HL-60 (cell line): ENCODE measurements around the gene HOXD1.

Experiments used
- DNase-seq, 2 experiments: peaks; one replicate each; pipeline ENCODE4 v3.0.0-alpha.2; 2010 to 2020; ENCODE audit warnings: low read depth in 1 of 2, low spot score in 1 of 2
- H3K27ac ChIP-seq: fragments of 250-450 bp; sonication (Bioruptor Pico); replicated peaks from 2 replicates; pipeline ENCODE4 v1.5.1; 2020; ENCODE audit warnings: mild to moderate bottlenecking, moderate library complexity
- H3K27me3 ChIP-seq: fragments of 250-450 bp; sonication (Bioruptor Pico); 2 replicates; pipeline ENCODE4 v1.5.1; 2021; ENCODE audit warnings: mild to moderate bottlenecking, moderate library complexity; ENCODE audit not compliant: insufficient read depth, poor library complexity, severe bottlenecking
- H3K4me3 ChIP-seq: replicated peaks from 2 replicates; pipeline ENCODE4 v1.5.1; 2011; ENCODE audit warnings: mild to moderate bottlenecking, control low read depth, low read length; ENCODE audit not compliant: insufficient read depth
- CTCF ChIP-seq: IDR thresholded peaks from one replicate; pipeline ENCODE4 v1.5.1; 2011; ENCODE audit warnings: low read length, control low read depth, inconsistent platforms; ENCODE audit not compliant: insufficient read depth
- GABPA ChIP-seq: IDR thresholded peaks from 2 replicates; pipeline ENCODE4 v1.6.1; 2012; ENCODE audit warnings: low read depth
- POLR2AphosphoS5 ChIP-seq: IDR thresholded peaks from 2 replicates; pipeline ENCODE4 v1.6.1; 2012; ENCODE audit warnings: low read depth
- REST ChIP-seq: IDR thresholded peaks from 2 replicates; pipeline ENCODE4 v1.6.1; 2012; ENCODE audit warnings: low read depth; ENCODE audit not compliant: insufficient replicate concordance
- SPI1 ChIP-seq: IDR thresholded peaks from 2 replicates; pipeline ENCODE4 v1.6.1; 2012; ENCODE audit warnings: low read depth, mild to moderate bottlenecking, borderline replicate concordance

HOXD1 gene

GRCh38 chr2:176145085-176145969 is 43.1 kb upstream of the HOXD1 start:
- Histone ChIP-seq H3K27ac (no peak overlapping the region), H3K27me3 (peaks cover 57% of the 10 kb centered on the region)
- TF ChIP-seq SPI1 = no peak
- TF ChIP-seq CTCF = no peak
- no peak for TF ChIP-seq POLR2AphosphoS5
- no peak for TF ChIP-seq GABPA
- no peak for TF ChIP-seq REST

GRCh38 chr2:176146101-176146500 is 42.4 kb upstream of the HOXD1 start:
- Histone ChIP-seq H3K4me3 (no peak overlapping the region), H3K27ac (no peak overlapping the region), H3K27me3 (peaks cover 61% of the 10 kb centered on the region)
- DNase-seq = no peak
- TF ChIP-seq CTCF = no peak

More at GRCh38 chr2:176145085-176145969, 43.1 kb upstream of the HOXD1 start:
- DNase-seq = no peak
- no peak overlapping the region for H3K4me3 ChIP-seq

GRCh38 chr2:176146645-176147044 is 41.8 kb upstream of the HOXD1 start:
- no peak overlapping the region for H3K27ac ChIP-seq
- TF ChIP-seq REST = no peak
- no peak for TF ChIP-seq GABPA
- TF ChIP-seq CTCF = no peak
- TF ChIP-seq SPI1 = no peak
- TF ChIP-seq POLR2AphosphoS5 = no peak
- no peak for DNase-seq
- H3K27me3 ChIP-seq = peaks cover 63% of the 10 kb centered on the region
- H3K4me3 ChIP-seq = no peak overlapping the region
